IMR-90 (cell line): ENCODE results near the gene HMGA1.

Experiments used
- CHD1 ChIP-seq: IDR thresholded peaks from 2 replicates; pipeline ENCODE4 v1.6.1; 2012; ENCODE audit warnings: low read depth, low read length, improper control_type of control experiment
- POLR2A ChIP-seq: IDR thresholded peaks from 2 replicates; pipeline ENCODE4 v1.6.1; 2012; ENCODE audit warnings: mild to moderate bottlenecking, low read depth, low read length

GRCh38 chr6:34205916-34206315 lies 30.8 kb upstream of the HMGA1 start:
- TF ChIP-seq POLR2A: no peak
- TF ChIP-seq CHD1: no peak
